Stomach (tissue), 4 donors: ENCODE measurements around the gene SLC6A11.

Source experiments
- CTCF ChIP-seq, 7 experiments: fragments of 450-650 bp in 4 of 7; fragments of 200-600 bp in 3 of 7; sonication (generic) in 3 of 7; IDR thresholded peaks; one replicate each; pipeline ENCODE4 v1.5.1; 2016 to 2019; ENCODE audit warnings: antibody characterized with exemption in 7 of 7, control low read depth in 2 of 7, mild to moderate bottlenecking in 1 of 7
- EP300 ChIP-seq: sonication (generic); formaldehyde crosslinking; IDR thresholded peaks from one replicate; pipeline ENCODE4 v1.6.1; 2017; ENCODE audit warnings: antibody characterized with exemption
- POLR2A ChIP-seq, 4 donors: fragments of 450-650 bp; IDR thresholded peaks; one replicate each; pipeline ENCODE4 v1.6.1; 2016; ENCODE audit warnings: antibody characterized with exemption in 4 of 4, control low read depth in 2 of 4, mild to moderate bottlenecking in 1 of 4, moderate library complexity in 1 of 4

GRCh38 chr3:10816019-10816862 lies at the start of gene SLC6A11:
- no peak for TF ChIP-seq CTCF (IDR thresholded peaks at IDR 0.05)
- TF ChIP-seq POLR2A (IDR thresholded peaks at IDR 0.05): no peak
- TF ChIP-seq EP300: no peak
